CD14-positive monocyte (primary cell): ENCODE measurements around the gene ADCY2. TPM values are rescaled to one million over a fixed set of nuclear protein-coding genes. Genes with fewer than 3 reads are reported as not detected.

Experiments used
- DNase-seq, 3 donors: peaks; one replicate each; pipeline ENCODE4 v3.0.0-alpha.2; 2011 to 2022
- H2AFZ ChIP-seq: 2 replicates; pipeline ENCODE4 v1.6.0; 2012; ENCODE audit warnings: mild to moderate bottlenecking, low read depth, low read length, inconsistent platforms; ENCODE audit not compliant: insufficient read depth, poor library complexity, severe bottlenecking
- H3K27ac ChIP-seq, 2 donors: 1 replicate in 1 of 2; 2 replicates in 1 of 2; pipeline ENCODE4 v1.5.1; 2012 to 2013; ENCODE audit warnings: low read length in 2 of 2, control low read depth in 1 of 2, inconsistent platforms in 1 of 2, low read depth in 1 of 2, mild to moderate bottlenecking in 1 of 2
- H3K27me3 ChIP-seq, 2 donors: one replicate each; pipeline versions ENCODE4 v1.6.0 to v1.6.1; 2011 to 2013; ENCODE audit warnings: low read length in 2 of 2; ENCODE audit not compliant: control insufficient read depth in 2 of 2, insufficient read depth in 2 of 2
- H3K36me3 ChIP-seq, 2 donors: replicated peaks in 1 of 2; 1 replicate in 1 of 2; 2 replicates in 1 of 2; pipeline versions ENCODE4 v1.5.1 to v1.6.1; 2012 to 2013; ENCODE audit warnings: low read length in 2 of 2, control low read depth in 1 of 2, inconsistent platforms in 1 of 2, mild to moderate bottlenecking in 1 of 2; ENCODE audit not compliant: insufficient read depth in 2 of 2, control insufficient read depth in 1 of 2
- H3K4me1 ChIP-seq, 2 donors: 1 replicate in 1 of 2; 2 replicates in 1 of 2; pipeline versions ENCODE4 v1.5.1 to v1.6.1; 2012 to 2013; ENCODE audit warnings: low read length in 2 of 2, control low read depth in 1 of 2, inconsistent platforms in 1 of 2, mild to moderate bottlenecking in 1 of 2, moderate library complexity in 1 of 2; ENCODE audit not compliant: insufficient read depth in 2 of 2, control insufficient read depth in 1 of 2
- H3K4me2 ChIP-seq: replicated peaks from 2 replicates; pipeline ENCODE3; 2012; ENCODE audit warnings: low read length, moderate library complexity, mild to moderate bottlenecking; ENCODE audit not compliant: poor library complexity, severe bottlenecking; ENCODE audit errors: extremely low read depth
- H3K4me3 ChIP-seq, 3 experiments: fragments of 200-600 bp in 1 of 3; sonication (generic) in 1 of 3; replicated peaks in 1 of 3; 1 replicate in 2 of 3; 2 replicates in 1 of 3; pipeline ENCODE4 v1.5.1; 2011 to 2013; ENCODE audit warnings: low read length in 3 of 3, mild to moderate bottlenecking in 3 of 3, control low read depth in 2 of 3, low read depth in 2 of 3, inconsistent platforms in 1 of 3, moderate library complexity in 1 of 3
- H3K79me2 ChIP-seq: 2 replicates; pipeline ENCODE4 v1.6.0; 2012; ENCODE audit warnings: mild to moderate bottlenecking, control low read depth, inconsistent platforms, low read length, moderate library complexity; ENCODE audit not compliant: insufficient read depth
- H3K9ac ChIP-seq: 2 replicates; pipeline ENCODE4 v1.6.0; 2017; ENCODE audit warnings: low read length, mild to moderate bottlenecking; ENCODE audit not compliant: insufficient read depth, poor library complexity, severe bottlenecking
- H3K9me3 ChIP-seq, 2 donors: replicated peaks in 1 of 2; 1 replicate in 1 of 2; 2 replicates in 1 of 2; pipeline versions ENCODE4 v1.5.1 to v1.6.1; 2012 to 2013; ENCODE audit warnings: low read length in 2 of 2, control low read depth in 1 of 2; ENCODE audit not compliant: control insufficient read depth in 1 of 2, insufficient read depth in 1 of 2
- H4K20me1 ChIP-seq: 2 replicates; pipeline ENCODE4 v1.6.0; 2012; ENCODE audit warnings: mild to moderate bottlenecking, low read length, control low read depth, moderate library complexity; ENCODE audit not compliant: insufficient read depth
- H3K27ac Mint-ChIP-seq, 7 donors: one replicate each; pipeline ENCODE4 v1.8.0; 2020; ENCODE audit warnings: mild to moderate bottlenecking in 7 of 7, mixed read lengths in 7 of 7, moderate library complexity in 6 of 7, inconsistent platforms in 2 of 7
- H3K27me3 Mint-ChIP-seq, 3 donors: one replicate each; pipeline ENCODE4 v1.8.0; 2021 to 2022; ENCODE audit warnings: low read depth in 3 of 3, mild to moderate bottlenecking in 3 of 3, mixed read lengths in 3 of 3, moderate library complexity in 3 of 3, inconsistent platforms in 1 of 3
- H3K36me3 Mint-ChIP-seq, 2 donors: one replicate each; pipeline ENCODE4 v1.8.0; 2020; ENCODE audit warnings: mixed read lengths in 2 of 2, inconsistent platforms in 1 of 2, mild to moderate bottlenecking in 1 of 2
- H3K4me1 Mint-ChIP-seq: one replicate; pipeline ENCODE4 v1.8.0; 2020; ENCODE audit warnings: mild to moderate bottlenecking, mixed read lengths
- H3K4me3 Mint-ChIP-seq, 2 donors: one replicate each; pipeline ENCODE4 v1.8.0; 2020; ENCODE audit warnings: mild to moderate bottlenecking in 2 of 2, mixed read lengths in 2 of 2, moderate library complexity in 1 of 2
- H3K9me3 Mint-ChIP-seq, 7 donors: one replicate each; pipeline ENCODE4 v1.8.0; 2020 to 2022; ENCODE audit warnings: mixed read lengths in 7 of 7, mild to moderate bottlenecking in 6 of 7, moderate library complexity in 6 of 7, inconsistent platforms in 2 of 7
- CTCF ChIP-seq: fragments of 200-600 bp; IDR thresholded peaks from one replicate; pipeline ENCODE4 v1.8.0; 2022; ENCODE audit warnings: antibody characterized with exemption, mild to moderate bottlenecking
- WGBS: methylation state at CpG from one replicate; pipeline ENCODE4 v1.1.5; 2013; ENCODE audit warnings: missing lambda C conversion rate; ENCODE audit not compliant: insufficient coverage; 5-methylcytosine and 5-hydroxymethylcytosine counted together
- intact Hi-C, 2 donors: fragments of 100-400 bp; cut with micrococcal nuclease; formaldehyde crosslinking; loops; one replicate each; pipeline versions ENCODE4 v1.15.0 to v1.15.1; 2023
- polyA plus RNA-seq, 3 donors: library from polyadenylated mRNA; depleted of rRNA in 1 of 3; unstranded in 2 of 3; stranded (reverse) in 1 of 3; fragments of 300-500 nt in 2 of 3; fragments of >200 nt in 1 of 3; fragmentation: Illumina TruSeq in 2 of 3; gene quantifications; 1 replicate in 2 of 3; 2 replicates in 1 of 3; pipeline ENCODE4 v1.2.3, GENCODE V29; 2012 to 2021

The ADCY2 gene
- polyA plus RNA-seq, 3 donors, result not detected

- Histone ChIP-seq H3K4me1 (no peaks in the 10 kb centered on the region), H4K20me1 (no peaks in the 10 kb centered on the region), H2AFZ (no peak overlapping the region), H3K9me3 (no peaks in the 10 kb centered on the region), H3K27me3 (no peaks in the 10 kb centered on the region), H3K27ac (no peak overlapping the region), H3K4me3 (no peak overlapping the region), H3K9ac (no peak overlapping the region), H3K4me2 (no peak overlapping the region), H3K36me3 (no peaks in the 10 kb centered on the region), H3K79me2 (no peaks in the 10 kb centered on the region)
- no peak for DNase-seq
- intact Hi-C loops, result no loop called here
- peaks cover 0 to 5% (median 0%) of the 10 kb centered on the region in 7 donors for H3K9me3 Mint-ChIP-seq
- H3K27me3 Mint-ChIP-seq, result no peaks in the 10 kb centered on the region
- H3K27ac Mint-ChIP-seq, result no peak overlapping the region
- H3K36me3 Mint-ChIP-seq, result no peaks in the 10 kb centered on the region
- WGBS, result 86% methylated on average over 2 of the region's 2 CpGs
- no peaks in the 10 kb centered on the region for H3K4me1 Mint-ChIP-seq
- TF ChIP-seq CTCF, result no peak
- no peak overlapping the region for H3K4me3 Mint-ChIP-seq
Observed at GRCh38 chr5:7537573-7537972, 141.6 kb downstream of the ADCY2 start.

GRCh38 chr5:7539571-7539970 is 143.6 kb downstream of the ADCY2 start:
- 90% methylated on average over 2 of the region's 5 CpGs for WGBS
- no peak for TF ChIP-seq CTCF
- no peaks in the 10 kb centered on the region for H3K79me2 ChIP-seq
- Mint-ChIP-seq H3K36me3 (no peaks in the 10 kb centered on the region), H3K4me3 (no peak overlapping the region), H3K27ac (no peak overlapping the region), H3K27me3 (no peaks in the 10 kb centered on the region), H3K4me1 (no peaks in the 10 kb centered on the region), H3K9me3 (peaks cover 0 to 3% (median 0%) of the 10 kb centered on the region in 7 donors)
- H3K9ac ChIP-seq, result no peak overlapping the region
- no peaks in the 10 kb centered on the region for H4K20me1 ChIP-seq
- H2AFZ ChIP-seq, result no peak overlapping the region
- no peak overlapping the region for H3K4me3 ChIP-seq
- H3K27me3 ChIP-seq, result no peaks in the 10 kb centered on the region
- no peaks in the 10 kb centered on the region for H3K9me3 ChIP-seq
- intact Hi-C loops, result no loop called here
- H3K4me2 ChIP-seq, result no peak overlapping the region
- no peaks in the 10 kb centered on the region for H3K36me3 ChIP-seq
- H3K4me1 ChIP-seq, result no peaks in the 10 kb centered on the region
- no peak for DNase-seq
- no peak overlapping the region for H3K27ac ChIP-seq
